Mesendoderm (in vitro differentiated cells): ENCODE data around the gene CISD3.

Experiments used
- DNase-seq: peaks from one replicate; pipeline ENCODE4 v3.0.0; 2013
- H2AK5ac ChIP-seq: 2 replicates; pipeline ENCODE4 v1.6.1; 2013; ENCODE audit warnings: low read length, inconsistent platforms
- H2BK120ac ChIP-seq: 2 replicates; pipeline ENCODE4 v1.6.1; 2013; ENCODE audit warnings: low read depth, mild to moderate bottlenecking, low read length, moderate library complexity, mixed read lengths
- H2BK15ac ChIP-seq: replicated peaks from 2 replicates; pipeline ENCODE4 v1.6.1; 2013; ENCODE audit warnings: low read depth, mild to moderate bottlenecking, moderate library complexity
- H2BK5ac ChIP-seq: 2 replicates; pipeline ENCODE4 v1.6.1; 2013; ENCODE audit warnings: low read length, inconsistent platforms
- H3K18ac ChIP-seq: 2 replicates; pipeline ENCODE4 v1.6.1; 2013; ENCODE audit warnings: mild to moderate bottlenecking, low read length, mixed read lengths
- H3K23ac ChIP-seq: one replicate; pipeline ENCODE4 v1.6.1; 2013; ENCODE audit warnings: low read length
- H3K27ac ChIP-seq: 2 replicates; pipeline ENCODE4 v1.5.1; 2013; ENCODE audit warnings: low read depth, mild to moderate bottlenecking, inconsistent platforms, low read length, moderate library complexity
- H3K27me3 ChIP-seq: 2 replicates; pipeline ENCODE4 v1.6.1; 2013; ENCODE audit warnings: low read length, control low read depth, mild to moderate bottlenecking, inconsistent platforms; ENCODE audit not compliant: insufficient read depth, poor library complexity
- H3K36me3 ChIP-seq: 2 replicates; pipeline ENCODE4 v1.6.1; 2013; ENCODE audit warnings: low read length, inconsistent platforms; ENCODE audit not compliant: control insufficient read depth, insufficient read depth
- H3K4ac ChIP-seq: one replicate; pipeline ENCODE4 v1.6.1; 2013; ENCODE audit warnings: low read depth, mild to moderate bottlenecking, low read length, moderate library complexity
- H3K4me1 ChIP-seq: 2 replicates; pipeline ENCODE4 v1.6.1; 2013; ENCODE audit warnings: low read depth, low read length, inconsistent platforms; ENCODE audit not compliant: control insufficient read depth
- H3K4me2 ChIP-seq: 2 replicates; pipeline ENCODE4 v1.6.1; 2013; ENCODE audit warnings: low read length
- H3K4me3 ChIP-seq: 2 replicates; pipeline ENCODE4 v1.5.1; 2013; ENCODE audit warnings: mild to moderate bottlenecking, low read length
- H3K56ac ChIP-seq: one replicate; pipeline ENCODE4 v1.6.1; 2013; ENCODE audit warnings: low read length
- H3K79me1 ChIP-seq: 2 replicates; pipeline ENCODE4 v1.6.1; 2013; ENCODE audit warnings: low read length, inconsistent platforms
- H3K79me2 ChIP-seq: 2 replicates; pipeline ENCODE4 v1.6.1; 2013; ENCODE audit warnings: mild to moderate bottlenecking, low read length; ENCODE audit not compliant: control insufficient read depth, insufficient read depth
- H3K9ac ChIP-seq: 2 replicates; pipeline ENCODE4 v1.6.1; 2013; ENCODE audit warnings: low read length, inconsistent platforms
- H4K5ac ChIP-seq: one replicate; pipeline ENCODE4 v1.6.1; 2013; ENCODE audit warnings: low read length
- H4K8ac ChIP-seq: one replicate; pipeline ENCODE4 v1.6.1; 2013; ENCODE audit warnings: low read depth, mild to moderate bottlenecking, control low read depth, low read length, moderate library complexity
- WGBS: extraction: QIAGEN DNeasy Blood & Tissue Kit; methylation state at CpG from one replicate; pipeline ENCODE4 v1.1.7; 2013; ENCODE audit warnings: low lambda C conversion rate, missing lambda C conversion rate; ENCODE audit not compliant: insufficient coverage; ENCODE audit errors: extremely low coverage; 5-methylcytosine and 5-hydroxymethylcytosine counted together

CISD3 gene

GRCh38 chr17:38710985-38711384, 19.2 kb upstream of the CISD3 start:
- Histone ChIP-seq H2BK5ac (no peak overlapping the region), H4K5ac (no peak overlapping the region), H3K4me3 (no peak overlapping the region), H3K18ac (no peak overlapping the region), H3K9ac (no peak overlapping the region), H3K79me1 (peaks cover 2% of the 10 kb centered on the region), H4K8ac (no peak overlapping the region), H2AK5ac (no peak overlapping the region), H3K4me2 (no peak overlapping the region), H3K27ac (no peak overlapping the region), H3K79me2 (no peaks in the 10 kb centered on the region), H2BK15ac (no peak overlapping the region), H3K4ac (no peak overlapping the region), H3K56ac (no peak overlapping the region), H3K4me1 (peaks cover 2% of the 10 kb centered on the region), H2BK120ac (no peak overlapping the region), H3K36me3 (no peaks in the 10 kb centered on the region), H3K23ac (no peak overlapping the region), H3K27me3 (no peaks in the 10 kb centered on the region)
- DNase-seq: no peak
- no CpG with 5 or more reads among the region's 5 CpGs for WGBS

- Histone ChIP-seq H3K79me1 (peaks cover 2% of the 10 kb centered on the region), H3K4me3 (no peak overlapping the region), H2BK5ac (no peak overlapping the region), H3K27me3 (no peaks in the 10 kb centered on the region), H3K4ac (no peak overlapping the region), H3K9ac (no peak overlapping the region), H3K23ac (no peak overlapping the region), H3K27ac (no peak overlapping the region), H3K36me3 (no peaks in the 10 kb centered on the region), H3K79me2 (no peaks in the 10 kb centered on the region), H2BK15ac (no peak overlapping the region), H2AK5ac (no peak overlapping the region), H2BK120ac (no peak overlapping the region), H4K8ac (no peak overlapping the region), H3K18ac (no peak overlapping the region), H3K4me1 (peaks cover 2% of the 10 kb centered on the region), H3K56ac (no peak overlapping the region), H3K4me2 (no peak overlapping the region), H4K5ac (no peak overlapping the region)
- WGBS: no CpG with 5 or more reads among the region's 26 CpGs
- no peak for DNase-seq
These were observed 18.2 kb upstream of the CISD3 start for GRCh38 chr17:38711792-38712571.

GRCh38 chr17:38712593-38712992, 17.5 kb upstream of the CISD3 start:
- H3K4me3 ChIP-seq: no peak overlapping the region
- WGBS: no CpG with 5 or more reads among the region's 10 CpGs

DNA sequence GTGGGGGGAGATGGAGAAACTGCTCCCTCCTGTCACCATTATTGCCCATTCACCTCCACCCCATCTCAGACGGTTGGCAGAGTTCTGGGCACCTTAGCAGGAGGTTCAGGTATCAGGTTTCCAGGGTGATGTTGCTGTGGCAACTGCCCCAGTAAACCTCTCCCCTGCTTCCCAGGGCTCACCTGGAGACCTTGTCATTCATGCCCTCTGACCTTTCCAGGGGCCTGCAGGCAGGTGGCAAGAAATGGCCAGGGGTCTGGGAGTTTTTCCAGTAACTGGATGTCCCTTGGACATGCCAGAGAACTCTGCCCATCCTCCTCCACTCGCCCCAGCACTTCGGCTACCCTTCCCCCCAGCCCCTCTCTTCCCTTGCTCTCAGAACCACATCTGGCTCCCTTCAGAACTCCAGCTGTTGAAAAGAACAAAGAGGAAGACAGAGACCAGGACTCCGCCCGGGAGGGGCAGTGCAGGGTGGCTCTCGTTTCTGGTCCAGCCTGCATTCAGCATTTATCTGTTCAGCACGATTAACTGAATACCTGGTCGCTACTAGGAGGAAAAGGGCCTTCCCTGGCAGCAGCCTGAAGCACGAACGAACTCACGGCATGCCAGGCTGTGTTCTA, 16.6 kb upstream of the CISD3 start:
- no peak overlapping the region for H3K56ac ChIP-seq
- H3K36me3 ChIP-seq: no peaks in the 10 kb centered on the region
- H3K4me1 ChIP-seq: no peaks in the 10 kb centered on the region
- H3K9ac ChIP-seq: no peak overlapping the region
- H2BK120ac ChIP-seq: no peak overlapping the region
- H3K4ac ChIP-seq: no peak overlapping the region
- H2AK5ac ChIP-seq: no peak overlapping the region
- no peaks in the 10 kb centered on the region for H3K79me1 ChIP-seq
- H3K4me3 ChIP-seq: no peak overlapping the region
- H3K27me3 ChIP-seq: no peaks in the 10 kb centered on the region
- no peak overlapping the region for H4K8ac ChIP-seq
- H3K18ac ChIP-seq: no peak overlapping the region
- H3K23ac ChIP-seq: no peak overlapping the region
- DNase-seq: no peak
- no CpG with 5 or more reads among the region's 11 CpGs for WGBS
- H4K5ac ChIP-seq: no peak overlapping the region
- H3K4me2 ChIP-seq: no peak overlapping the region
- H2BK15ac ChIP-seq: no peak overlapping the region
- no peaks in the 10 kb centered on the region for H3K79me2 ChIP-seq
- H2BK5ac ChIP-seq: no peak overlapping the region
- H3K27ac ChIP-seq: no peak overlapping the region

More at GRCh38 chr17:38712593-38712992, 17.5 kb upstream of the CISD3 start:
- Histone ChIP-seq H3K79me2 (no peaks in the 10 kb centered on the region), H3K36me3 (no peaks in the 10 kb centered on the region), H2BK5ac (no peak overlapping the region), H3K27ac (no peak overlapping the region), H3K27me3 (no peaks in the 10 kb centered on the region), H2AK5ac (no peak overlapping the region), H3K4me1 (no peaks in the 10 kb centered on the region), H4K8ac (no peak overlapping the region), H2BK15ac (no peak overlapping the region), H3K18ac (no peak overlapping the region), H2BK120ac (no peak overlapping the region), H3K9ac (no peak overlapping the region), H3K4ac (no peak overlapping the region), H3K79me1 (no peaks in the 10 kb centered on the region), H3K23ac (no peak overlapping the region), H3K4me2 (no peak overlapping the region), H4K5ac (no peak overlapping the region), H3K56ac (no peak overlapping the region)
- no peak for DNase-seq

DNA sequence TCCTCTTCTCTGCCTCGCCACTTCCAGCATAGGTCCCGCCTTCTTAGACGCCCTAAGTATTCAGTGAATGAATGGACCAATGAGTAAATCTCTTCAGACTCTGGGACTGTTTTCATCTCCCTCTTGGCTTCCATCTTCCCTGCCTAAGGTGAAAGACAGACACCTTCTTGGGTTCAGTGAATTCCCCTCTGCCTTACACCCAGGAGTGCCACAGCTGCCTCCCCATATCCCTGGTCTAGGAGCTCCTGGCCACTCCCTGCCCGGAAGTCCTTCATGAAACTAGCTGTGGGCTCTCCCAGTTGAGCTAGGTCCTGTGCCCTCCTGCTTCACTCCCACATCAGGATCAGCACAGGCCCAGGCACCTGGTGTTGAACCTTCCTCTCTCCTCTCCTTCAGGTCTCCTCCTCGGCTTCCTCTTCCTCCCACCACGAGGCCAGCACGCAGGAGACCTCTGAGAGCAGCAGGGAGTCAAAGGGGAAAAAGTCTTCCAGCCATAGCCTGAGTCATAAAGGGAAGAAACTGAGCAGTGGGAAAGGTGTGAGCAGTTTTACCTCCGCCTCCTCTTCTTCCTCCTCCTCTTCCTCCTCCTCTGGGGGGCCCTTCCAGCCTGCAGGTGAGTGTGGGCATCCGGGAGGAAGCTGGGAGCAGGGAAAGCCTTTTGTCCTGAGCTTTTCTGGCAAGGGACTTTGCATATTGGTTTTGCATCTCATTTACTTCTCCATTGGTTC, 14.8 kb upstream of the CISD3 start:
- Histone ChIP-seq H3K9ac (peak overlapping the region; percentile 16), H4K5ac (no peak overlapping the region), H2BK15ac (no peak overlapping the region), H2AK5ac (no peak overlapping the region), H3K4me1 (peaks cover 3% of the 10 kb centered on the region), H3K4me3 (no peak overlapping the region), H3K27ac (no peak overlapping the region), H2BK5ac (no peak overlapping the region), H3K4ac (no peak overlapping the region), H4K8ac (no peak overlapping the region), H3K56ac (peak overlapping the region; percentile 34), H3K23ac (no peak overlapping the region), H2BK120ac (no peak overlapping the region), H3K4me2 (no peak overlapping the region), H3K79me1 (no peaks in the 10 kb centered on the region), H3K27me3 (no peaks in the 10 kb centered on the region), H3K36me3 (no peaks in the 10 kb centered on the region), H3K79me2 (no peaks in the 10 kb centered on the region), H3K18ac (no peak overlapping the region)
- DNase-seq: no peak
- WGBS: no CpG with 5 or more reads among the region's 9 CpGs
